Endothelial cell (in vitro differentiated cells): Measurements from ENCODE around the gene DST. TPM values are rescaled to one million over a fixed set of nuclear protein-coding genes. Genes with fewer than 3 reads are reported as not detected.

Experiments used
- DNase-seq: peaks from one replicate; pipeline ENCODE4 v3.0.0; 2021; ENCODE audit warnings: low spot score
- H3K27ac Mint-ChIP-seq: one replicate; pipeline ENCODE4 v1.8.0; 2021; ENCODE audit warnings: mixed read lengths, inconsistent platforms; ENCODE audit not compliant: unreplicated experiment
- H3K27me3 Mint-ChIP-seq: one replicate; pipeline ENCODE4 v1.8.0; 2021; ENCODE audit warnings: mild to moderate bottlenecking, moderate library complexity, mixed read lengths, inconsistent platforms; ENCODE audit not compliant: unreplicated experiment
- H3K36me3 Mint-ChIP-seq: one replicate; pipeline ENCODE4 v1.8.0; 2021; ENCODE audit warnings: mild to moderate bottlenecking, low read depth, mixed read lengths, inconsistent platforms; ENCODE audit not compliant: unreplicated experiment
- H3K4me1 Mint-ChIP-seq: one replicate; pipeline ENCODE4 v1.8.0; 2021; ENCODE audit warnings: mild to moderate bottlenecking, mixed read lengths, inconsistent platforms; ENCODE audit not compliant: unreplicated experiment
- H3K4me3 Mint-ChIP-seq: one replicate; pipeline ENCODE4 v1.8.0; 2021; ENCODE audit warnings: mild to moderate bottlenecking, mixed read lengths, inconsistent platforms; ENCODE audit not compliant: unreplicated experiment
- H3K9me3 Mint-ChIP-seq: one replicate; pipeline ENCODE4 v1.8.0; 2021; ENCODE audit warnings: mixed read lengths, inconsistent platforms; ENCODE audit not compliant: unreplicated experiment
- total RNA-seq: library from RNA; stranded (reverse); fragmentation: NEBNext Ultra II Directional; extraction: Animal tissue kit (Norgen Biotek cat#: 25700); gene quantifications from one replicate; pipeline ENCODE4 v1.2.1, GENCODE V29; 2021; ENCODE audit not compliant: unreplicated experiment
- TF ChIP-seq, protein P1 (sequence below): fragments of 200-600 bp; sonication (generic); IDR thresholded peaks from one replicate; pipeline ENCODE4 v1.5.0; 2021; ENCODE audit warnings: antibody characterized with exemption; ENCODE audit not compliant: unreplicated experiment

DST gene
- total RNA-seq, 1 donor from 2014 or later: 284 TPM

DNA sequence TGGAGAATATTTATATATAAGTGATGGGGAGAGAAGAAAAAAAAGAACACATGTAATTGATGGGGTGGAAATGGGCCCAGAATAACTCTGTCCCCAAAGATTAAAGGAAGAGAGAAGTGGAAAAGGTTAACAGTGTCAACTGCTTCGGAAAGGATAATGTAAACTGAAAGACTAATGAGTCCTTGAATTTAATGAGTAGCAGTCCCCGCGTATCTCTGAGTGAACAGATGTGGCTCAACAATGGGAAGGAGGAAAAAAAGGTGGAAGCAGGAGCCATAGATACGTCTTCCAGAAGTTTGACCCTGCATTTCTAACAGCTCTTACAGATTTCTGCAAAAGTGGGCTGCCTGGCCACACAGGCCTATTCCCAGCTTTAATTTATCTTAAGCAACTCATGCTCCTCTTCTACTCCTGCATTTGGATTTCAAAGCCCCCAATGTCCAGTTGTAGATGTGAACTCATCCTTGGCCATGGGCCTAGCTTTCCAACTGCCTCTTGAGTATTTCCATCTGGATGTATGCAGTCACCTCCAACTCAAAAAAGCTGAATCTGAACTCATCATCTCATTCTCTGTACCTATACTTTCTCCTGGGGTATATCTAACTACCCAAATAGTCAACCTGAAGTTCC lies 61.3 kb downstream of the DST start:
- TF ChIP-seq, protein P1, sequence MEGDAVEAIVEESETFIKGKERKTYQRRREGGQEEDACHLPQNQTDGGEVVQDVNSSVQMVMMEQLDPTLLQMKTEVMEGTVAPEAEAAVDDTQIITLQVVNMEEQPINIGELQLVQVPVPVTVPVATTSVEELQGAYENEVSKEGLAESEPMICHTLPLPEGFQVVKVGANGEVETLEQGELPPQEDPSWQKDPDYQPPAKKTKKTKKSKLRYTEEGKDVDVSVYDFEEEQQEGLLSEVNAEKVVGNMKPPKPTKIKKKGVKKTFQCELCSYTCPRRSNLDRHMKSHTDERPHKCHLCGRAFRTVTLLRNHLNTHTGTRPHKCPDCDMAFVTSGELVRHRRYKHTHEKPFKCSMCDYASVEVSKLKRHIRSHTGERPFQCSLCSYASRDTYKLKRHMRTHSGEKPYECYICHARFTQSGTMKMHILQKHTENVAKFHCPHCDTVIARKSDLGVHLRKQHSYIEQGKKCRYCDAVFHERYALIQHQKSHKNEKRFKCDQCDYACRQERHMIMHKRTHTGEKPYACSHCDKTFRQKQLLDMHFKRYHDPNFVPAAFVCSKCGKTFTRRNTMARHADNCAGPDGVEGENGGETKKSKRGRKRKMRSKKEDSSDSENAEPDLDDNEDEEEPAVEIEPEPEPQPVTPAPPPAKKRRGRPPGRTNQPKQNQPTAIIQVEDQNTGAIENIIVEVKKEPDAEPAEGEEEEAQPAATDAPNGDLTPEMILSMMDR: no peak
- H3K4me3 Mint-ChIP-seq: no peak overlapping the region
- H3K36me3 Mint-ChIP-seq: peaks cover 30% of the 10 kb centered on the region
- H3K27ac Mint-ChIP-seq: no peak overlapping the region
- DNase-seq: no peak
- H3K27me3 Mint-ChIP-seq: no peaks in the 10 kb centered on the region
- no peaks in the 10 kb centered on the region for H3K4me1 Mint-ChIP-seq
- H3K9me3 Mint-ChIP-seq: no peaks in the 10 kb centered on the region

DNA sequence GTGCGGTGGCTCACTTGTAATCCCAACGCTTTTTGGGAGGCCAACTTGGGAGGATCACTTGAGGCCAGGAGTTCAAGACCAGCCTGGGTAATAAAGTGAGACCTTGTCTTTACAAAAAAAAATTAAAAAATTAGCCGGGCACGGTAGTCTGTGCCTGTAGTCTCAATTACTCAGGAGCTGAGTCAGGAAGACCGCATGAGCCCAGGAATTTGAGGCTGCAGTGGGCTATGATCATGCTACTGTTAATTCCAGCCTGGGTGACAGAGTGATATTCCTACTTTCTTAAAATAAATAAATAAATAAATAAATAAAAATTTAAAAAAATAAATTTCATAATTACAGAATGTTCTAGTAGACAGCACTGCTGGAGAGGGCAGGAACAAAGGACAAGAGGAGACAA lies 62.4 kb downstream of the DST start:
- Mint-ChIP-seq H3K27ac (no peak overlapping the region), H3K27me3 (peaks cover 1% of the 10 kb centered on the region), H3K4me1 (no peaks in the 10 kb centered on the region), H3K36me3 (peaks cover 36% of the 10 kb centered on the region), H3K4me3 (no peak overlapping the region), H3K9me3 (no peaks in the 10 kb centered on the region)
- DNase-seq: no peak
- TF ChIP-seq, protein P1: no peak

DNA sequence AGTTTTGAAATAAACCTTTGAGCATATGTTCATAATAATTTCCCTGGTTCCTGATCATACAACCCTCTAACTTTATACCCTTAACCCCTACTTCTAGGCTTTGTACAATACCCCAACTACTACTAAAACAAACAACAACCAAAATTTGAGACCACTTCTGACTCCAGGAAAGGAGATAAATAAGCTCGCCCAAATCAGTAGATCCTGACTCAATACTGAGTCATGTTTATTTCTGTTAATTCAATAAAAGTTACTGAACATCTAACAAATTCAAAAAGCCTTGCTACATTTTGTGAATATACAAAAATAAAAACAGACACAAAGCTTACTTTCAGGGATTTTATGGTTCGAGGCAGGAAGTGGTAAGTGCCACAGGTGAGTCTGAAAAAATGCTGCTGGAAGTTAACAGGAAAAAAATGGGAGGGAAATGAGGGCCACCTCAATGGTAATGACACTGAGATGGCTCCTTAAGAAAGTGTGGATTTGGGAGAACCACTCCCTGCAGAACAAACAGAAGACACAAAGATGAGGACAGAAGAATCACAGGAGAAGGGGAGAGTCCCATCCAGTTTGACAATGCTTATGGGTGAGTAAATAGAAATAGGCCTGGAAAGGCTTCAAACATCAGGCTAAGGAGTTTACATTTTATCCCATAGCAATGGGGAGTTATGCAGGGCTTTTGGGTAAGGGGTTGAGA lies 63.4 kb downstream of the DST start:
- Mint-ChIP-seq H3K4me3 (no peak overlapping the region), H3K27ac (no peak overlapping the region)
- TF ChIP-seq, protein P1: no peak

DNA sequence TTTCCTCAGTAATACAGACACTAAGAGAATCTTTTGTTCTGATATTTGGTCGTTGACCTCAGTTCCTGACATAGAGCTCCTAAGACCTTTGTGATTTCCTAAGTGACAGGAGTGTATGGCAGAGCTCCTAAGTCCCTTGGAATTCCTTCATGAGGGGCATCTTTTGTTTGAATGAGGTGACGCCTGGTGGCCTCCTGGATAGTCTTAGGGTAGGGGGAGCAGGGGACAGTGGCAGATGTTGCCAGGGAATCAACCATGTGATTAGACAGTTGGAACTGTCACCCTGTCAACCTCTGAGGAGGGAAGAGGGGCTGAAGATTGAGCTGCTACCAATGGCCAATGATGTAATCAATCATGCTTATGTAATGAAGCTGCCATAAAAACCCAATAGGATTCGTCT lies 67.0 kb downstream of the DST start:
- no peak overlapping the region for H3K27ac Mint-ChIP-seq
- no peak for DNase-seq
- TF ChIP-seq, protein P1: no peak
- no peaks in the 10 kb centered on the region for H3K9me3 Mint-ChIP-seq
- peaks cover 22% of the 10 kb centered on the region for H3K36me3 Mint-ChIP-seq
- H3K4me1 Mint-ChIP-seq: no peaks in the 10 kb centered on the region
- H3K4me3 Mint-ChIP-seq: no peak overlapping the region
- H3K27me3 Mint-ChIP-seq: peaks cover 1% of the 10 kb centered on the region

More for the DNA sequence above, 63.4 kb downstream of the DST start:
- peaks cover 1% of the 10 kb centered on the region for H3K27me3 Mint-ChIP-seq
- H3K9me3 Mint-ChIP-seq: no peaks in the 10 kb centered on the region
- DNase-seq: no peak
- H3K4me1 Mint-ChIP-seq: no peaks in the 10 kb centered on the region
- peaks cover 36% of the 10 kb centered on the region for H3K36me3 Mint-ChIP-seq

DNA sequence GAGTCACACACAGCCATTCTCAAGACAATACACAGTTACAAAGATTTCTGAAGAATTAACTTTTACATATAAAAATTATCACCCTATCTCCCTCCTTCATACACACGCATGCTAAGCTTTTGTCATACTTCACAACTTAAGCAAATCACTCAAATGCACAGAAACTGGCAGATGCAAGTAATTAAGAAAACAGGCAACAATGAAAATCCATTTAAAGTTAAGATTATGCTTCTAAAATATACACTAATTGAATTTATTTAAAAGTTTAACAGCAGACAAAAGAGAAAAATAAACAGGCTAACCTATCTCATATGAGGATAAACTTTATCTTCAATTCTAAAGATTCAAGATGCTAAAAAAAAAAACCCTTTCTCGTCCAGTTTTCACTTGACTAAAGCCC lies 68.4 kb downstream of the DST start:
- peaks cover 23% of the 10 kb centered on the region for H3K36me3 Mint-ChIP-seq
- H3K9me3 Mint-ChIP-seq: no peaks in the 10 kb centered on the region
- H3K27ac Mint-ChIP-seq: no peak overlapping the region
- H3K4me3 Mint-ChIP-seq: no peak overlapping the region
- H3K4me1 Mint-ChIP-seq: no peaks in the 10 kb centered on the region
- peaks cover 1% of the 10 kb centered on the region for H3K27me3 Mint-ChIP-seq
- TF ChIP-seq, protein P1: no peak
- no peak for DNase-seq
